ENCODE measurements around the gene REXO4. TPM values are rescaled to one million over a fixed set of nuclear protein-coding genes. Genes with fewer than 3 reads are reported as not detected.
A peak's percentile ranks its signal among the peaks of the same experiment; 100 is the strongest.

REXO4 gene
- total RNA-seq, 1 experiment from 2014 or later: 27.1 TPM

GRCh38 chr9:133371261-133371711 is 46.5 kb downstream of the REXO4 start:
- no peak for DNase-seq (ENCODE audit: extremely low read depth, low read depth)

- DNase-seq (ENCODE audit: extremely low read depth, low read depth): no peak
Observed at GRCh38 chr9:133370685-133371084, 47.1 kb downstream of the REXO4 start.

GRCh38 chr9:133369933-133370332 is 47.9 kb downstream of the REXO4 start:
- DNase-seq (ENCODE audit: extremely low read depth, low read depth): no peak

- no peak for DNase-seq (ENCODE audit: extremely low read depth, low read depth)
Observed at GRCh38 chr9:133369422-133369821, 48.4 kb downstream of the REXO4 start.

GRCh38 chr9:133368249-133368881 is 49.4 kb downstream of the REXO4 start:
- DNase-seq (ENCODE audit: extremely low read depth, low read depth): peak; percentile 38

GRCh38 chr9:133367778-133368177 is 50.0 kb downstream of the REXO4 start:
- DNase-seq (ENCODE audit: extremely low read depth, low read depth): no peak

GRCh38 chr9:133367221-133367620 is 50.6 kb downstream of the REXO4 start:
- DNase-seq (ENCODE audit: extremely low read depth, low read depth): no peak

GRCh38 chr9:133366435-133366834 is 51.4 kb downstream of the REXO4 start:
- no peak for DNase-seq (ENCODE audit: extremely low read depth, low read depth)

- DNase-seq (ENCODE audit: extremely low read depth, low read depth): no peak
Observed at GRCh38 chr9:133362359-133363044, 55.3 kb downstream of the REXO4 start.

- DNase-seq (ENCODE audit: extremely low read depth, low read depth): no peak
Observed at GRCh38 chr9:133361507-133362092, 56.2 kb downstream of the REXO4 start.

- no peak for DNase-seq (ENCODE audit: extremely low read depth, low read depth)
Observed at GRCh38 chr9:133360400-133361393, 57.1 kb downstream of the REXO4 start.

- no peak for DNase-seq (ENCODE audit: extremely low read depth, low read depth)
Observed at GRCh38 chr9:133359399-133360175, 58.2 kb downstream of the REXO4 start.

- no peak for DNase-seq (ENCODE audit: extremely low read depth, low read depth)
Observed at GRCh38 chr9:133357656-133358055, 60.2 kb downstream of the REXO4 start.

GRCh38 chr9:133356391-133357091 is 61.3 kb downstream of the REXO4 start, which contains the start of the genes SURF1 and SURF2:
TSS of gene SURF1 (minus strand) at chr9:133356487. CDS start at chr9:133356453, 34 bp downstream.
TSS of gene SURF2 (plus strand) at chr9:133356550. CDS start at chr9:133356593, 43 bp downstream.
- DNase-seq (ENCODE audit: extremely low read depth, low read depth): peak; percentile 75

Other genes starting within 250 kb of the REXO4 start
- not detected in 2 replicates for gene OBP2B, start 208.8 kb downstream of the REXO4 start, total RNA-seq (2014; rRNA removed; shearing (Covaris generic))
- not detected in 2 replicates for gene ABO, start 142.8 kb downstream of the REXO4 start, total RNA-seq (2014; rRNA removed; shearing (Covaris generic))
- 18.3 and 20.6 TPM in 2 replicates for gene SURF6, start 81.8 kb downstream of the REXO4 start, total RNA-seq (2014; rRNA removed; shearing (Covaris generic))
- 16.9 and 17.0 TPM in 2 replicates for gene MED22, start 69.9 kb downstream of the REXO4 start, total RNA-seq (2014; rRNA removed; shearing (Covaris generic))
- gene RPL7A, start 69.8 kb downstream of the REXO4 start, total RNA-seq (2014; rRNA removed; shearing (Covaris generic)): 2,700 and 2,738 TPM in 2 replicates
- gene SURF1, start 61.5 kb downstream of the REXO4 start, total RNA-seq (2014; rRNA removed; shearing (Covaris generic)): 17.3 and 23.8 TPM in 2 replicates
- gene SURF2, start 61.5 kb downstream of the REXO4 start, total RNA-seq (2014; rRNA removed; shearing (Covaris generic)): 51.3 and 52.6 TPM in 2 replicates
- gene SURF4, start 42.0 kb downstream of the REXO4 start, total RNA-seq (2014; rRNA removed; shearing (Covaris generic)): 212 and 214 TPM in 2 replicates
- 0.59 TPM in 1 of 2 replicates, not detected in the other for gene STKLD1, start 41.6 kb downstream of the REXO4 start, total RNA-seq (2014; rRNA removed; shearing (Covaris generic))
- 0.40 and 1.1 TPM in 2 replicates for gene ADAMTS13, start 4.4 kb upstream of the REXO4 start, total RNA-seq (2014; rRNA removed; shearing (Covaris generic))
- gene CACFD1, start 42.0 kb upstream of the REXO4 start, total RNA-seq (2014; rRNA removed; shearing (Covaris generic)): 2.7 and 4.1 TPM in 2 replicates
- 4.0 and 4.4 TPM in 2 replicates for gene SLC2A6, start 61.1 kb upstream of the REXO4 start, total RNA-seq (2014; rRNA removed; shearing (Covaris generic))
- gene MYMK, start 106.9 kb upstream of the REXO4 start, total RNA-seq (2014; rRNA removed; shearing (Covaris generic)): not detected in 2 replicates
- not detected in 2 replicates for gene ADAMTSL2, start 116.7 kb upstream of the REXO4 start, total RNA-seq (2014; rRNA removed; shearing (Covaris generic))
- not detected in 2 replicates for gene FAM163B, start 191.4 kb upstream of the REXO4 start, total RNA-seq (2014; rRNA removed; shearing (Covaris generic))
- gene DBH, start 218.4 kb upstream of the REXO4 start, total RNA-seq (2014; rRNA removed; shearing (Covaris generic)): not detected in 2 replicates